COLO668 (cell line): Measurements from ENCODE around the gene GPRIN1.
"Not testable (repeated sequence)": the region's sequence is repeated elsewhere in the genome, so short reads cannot be mapped to it uniquely, and the experiment has no call there.

Experiments
- DNase-seq: peaks from one replicate; lab custom pipeline; 2025; ENCODE audit not compliant: unreplicated experiment; lab: John Stamatoyannopoulos, UW

GPRIN1 gene

DNA sequence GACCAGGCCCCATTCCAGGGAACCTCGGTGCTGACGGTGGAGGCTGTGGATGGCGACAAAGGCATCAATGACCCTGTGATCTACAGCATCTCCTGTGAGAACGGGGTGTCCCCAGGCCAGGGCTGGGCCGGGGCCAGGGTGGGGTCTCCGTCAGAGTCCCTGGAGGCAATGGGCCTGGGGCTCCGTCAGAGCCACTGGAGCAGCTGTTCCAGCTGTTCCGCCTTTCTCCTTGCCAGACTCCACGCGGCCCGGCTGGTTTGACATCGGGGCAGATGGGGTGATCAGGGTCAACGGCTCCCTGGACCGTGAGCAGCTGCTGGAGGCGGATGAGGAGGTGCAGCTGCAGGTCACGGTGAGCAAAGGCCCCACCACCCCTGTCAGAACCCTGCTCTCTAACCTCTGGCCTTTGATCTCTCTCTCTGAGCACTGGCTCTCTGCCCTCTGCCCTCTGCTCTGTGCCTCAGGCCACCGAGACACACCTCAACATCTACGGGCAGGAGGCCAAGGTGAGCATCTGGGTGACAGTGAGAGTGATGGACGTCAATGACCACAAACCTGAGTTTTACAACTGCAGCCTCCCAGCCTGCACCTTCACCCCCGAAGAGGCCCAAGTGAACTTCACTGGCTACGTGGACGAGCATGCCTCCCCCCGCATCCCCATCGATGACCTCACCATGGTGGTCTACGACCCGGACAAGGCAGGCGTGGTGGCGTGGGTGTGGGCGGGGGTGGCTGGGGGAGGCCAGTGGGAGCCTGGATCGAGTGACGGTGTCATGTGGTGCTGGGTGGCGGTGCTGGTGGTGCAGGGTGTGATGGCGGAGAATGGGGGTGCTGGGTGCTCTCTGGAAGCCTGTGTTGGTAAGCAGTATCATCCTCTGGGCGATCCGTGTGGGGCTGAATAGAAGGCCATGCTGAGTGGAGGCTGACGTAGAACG lies 34.2 kb downstream of the GPRIN1 start:
- DNase-seq, result no peak

DNA sequence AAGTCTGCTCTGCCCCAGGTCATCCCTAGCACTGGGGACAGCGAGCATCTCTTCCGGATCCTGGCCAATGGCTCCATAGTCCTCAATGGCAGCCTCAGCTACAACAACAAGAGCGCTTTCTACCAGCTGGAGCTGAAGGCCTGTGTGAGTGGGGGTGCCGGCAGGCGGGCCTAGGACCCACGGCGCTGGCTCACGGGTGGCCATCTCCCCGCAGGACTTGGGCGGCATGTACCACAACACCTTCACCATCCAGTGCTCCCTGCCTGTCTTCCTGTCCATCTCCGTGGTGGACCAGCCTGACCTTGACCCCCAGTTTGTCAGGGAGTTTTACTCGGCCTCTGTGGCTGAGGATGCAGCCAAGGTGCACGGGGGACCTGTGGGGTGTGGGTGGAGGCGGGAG lies 34.9 kb downstream of the GPRIN1 start:
- DNase-seq, result no peak

DNA sequence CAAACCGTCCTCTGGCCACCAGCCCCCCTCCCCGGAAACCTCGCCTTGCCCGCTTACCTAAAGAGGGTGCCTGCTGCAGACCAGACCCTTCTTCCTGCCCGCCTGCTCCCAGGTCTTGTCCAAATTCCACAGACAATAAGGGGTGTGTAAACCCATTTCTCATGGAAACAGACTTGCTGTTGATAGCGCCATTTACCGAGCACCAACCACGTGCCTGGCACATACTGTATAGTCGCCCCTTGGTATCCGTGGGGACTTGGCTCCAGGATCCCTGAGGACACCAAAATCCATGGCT lies 35.7 kb downstream of the GPRIN1 start:
- DNase-seq, result no peak

DNA sequence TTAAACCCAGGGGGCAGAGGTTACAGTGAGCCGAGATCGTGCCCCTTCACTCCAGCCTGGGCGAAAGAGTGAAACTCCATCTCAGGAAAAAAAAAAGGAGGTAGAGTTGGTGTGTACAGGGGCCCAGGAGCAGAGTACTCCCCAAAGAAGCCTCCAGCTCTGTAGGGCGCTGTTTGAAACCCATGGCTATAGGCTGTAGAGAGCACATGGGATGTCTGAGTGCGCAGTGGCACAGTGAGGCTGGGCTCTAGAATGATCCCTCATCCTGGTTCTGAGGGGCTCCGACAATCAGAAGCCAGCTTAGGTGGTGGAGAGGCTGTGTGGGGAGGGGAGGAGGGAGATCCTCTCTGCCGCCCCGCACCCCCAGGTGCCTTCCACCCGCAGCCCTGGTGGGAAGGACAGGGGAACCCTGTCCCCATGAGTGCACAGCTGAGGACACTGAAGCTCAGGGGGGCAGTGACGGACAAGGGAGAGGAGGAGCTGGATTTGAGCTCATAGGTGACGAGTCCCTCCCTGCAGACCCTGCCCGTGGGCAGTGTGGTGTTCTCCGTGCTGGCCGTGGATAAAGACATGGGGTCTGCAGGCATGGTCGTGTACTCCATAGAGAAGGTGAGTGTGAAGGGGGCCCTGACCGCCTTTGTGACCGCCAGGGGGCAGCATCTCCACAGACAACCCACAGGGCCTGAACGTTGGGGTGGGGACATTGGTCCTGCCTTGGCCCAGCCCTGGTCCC lies 36.2 kb downstream of the GPRIN1 start:
- DNase-seq, result peak; percentile 65

DNA sequence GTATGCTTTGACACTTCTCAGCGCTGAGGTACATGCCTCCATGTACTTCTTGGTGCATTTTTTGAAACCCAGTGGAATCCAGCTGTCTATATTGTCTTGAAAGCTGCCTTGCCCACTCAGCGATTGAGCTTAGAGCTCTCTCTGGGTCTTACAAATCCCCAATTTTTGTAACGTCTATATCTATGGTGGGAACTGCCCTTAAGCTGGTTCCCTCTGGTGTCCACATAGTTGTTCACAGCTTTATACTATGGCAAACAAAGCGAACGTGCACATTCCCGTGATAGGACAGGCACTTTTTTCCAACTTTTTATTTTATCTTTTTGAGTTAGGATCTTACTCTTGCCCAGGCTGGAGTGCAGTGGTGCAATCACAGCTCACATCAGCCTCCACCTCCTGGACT lies 39.9 kb downstream of the GPRIN1 start:
- no peak for DNase-seq

DNA sequence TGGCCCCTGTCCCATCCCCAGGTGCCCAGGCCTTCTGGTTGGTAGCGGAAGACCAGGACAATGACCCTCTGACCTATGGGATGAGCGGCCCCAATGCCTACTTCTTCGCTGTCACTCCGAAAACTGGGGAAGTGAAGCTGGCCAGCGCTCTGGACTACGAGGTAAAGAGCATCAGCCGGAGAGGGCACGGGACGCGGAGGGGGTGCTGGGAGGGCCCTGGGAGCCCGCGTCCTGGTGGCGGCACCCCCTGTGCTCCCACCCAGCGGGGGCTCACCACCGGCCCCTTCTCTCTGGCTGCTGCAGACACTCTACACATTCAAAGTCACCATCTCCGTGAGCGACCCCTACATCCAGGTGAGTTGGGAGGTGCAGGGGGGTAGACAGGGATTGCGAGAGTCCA lies 41.3 kb downstream of the GPRIN1 start:
- no peak for DNase-seq

DNA sequence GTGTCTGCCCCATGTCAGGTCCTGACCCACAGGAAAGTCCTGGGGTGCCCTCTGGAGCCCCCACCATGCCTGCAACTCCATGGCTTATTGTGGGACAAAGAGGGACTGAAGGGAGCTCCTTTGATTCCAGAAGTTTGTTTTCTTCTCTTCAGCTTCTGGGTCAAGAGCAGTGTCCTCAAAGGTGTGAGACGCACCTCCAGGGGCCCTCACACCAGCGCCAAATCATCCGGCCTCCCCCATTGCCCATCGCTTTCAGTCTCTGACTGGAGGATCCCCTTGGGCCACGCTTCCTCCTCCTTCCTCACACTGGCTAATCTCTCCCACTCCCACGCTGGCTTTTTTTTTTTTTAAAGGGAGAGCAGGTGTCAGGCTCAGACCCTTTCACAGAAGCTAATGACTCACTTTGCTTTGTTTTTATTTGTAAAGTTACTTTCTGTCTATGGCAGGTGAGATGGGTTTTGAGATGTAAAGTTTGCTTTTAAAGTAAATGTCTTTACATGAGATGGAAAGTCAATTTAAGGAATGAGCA lies 44.1 kb downstream of the GPRIN1 start:
- DNase-seq, result no peak

DNA sequence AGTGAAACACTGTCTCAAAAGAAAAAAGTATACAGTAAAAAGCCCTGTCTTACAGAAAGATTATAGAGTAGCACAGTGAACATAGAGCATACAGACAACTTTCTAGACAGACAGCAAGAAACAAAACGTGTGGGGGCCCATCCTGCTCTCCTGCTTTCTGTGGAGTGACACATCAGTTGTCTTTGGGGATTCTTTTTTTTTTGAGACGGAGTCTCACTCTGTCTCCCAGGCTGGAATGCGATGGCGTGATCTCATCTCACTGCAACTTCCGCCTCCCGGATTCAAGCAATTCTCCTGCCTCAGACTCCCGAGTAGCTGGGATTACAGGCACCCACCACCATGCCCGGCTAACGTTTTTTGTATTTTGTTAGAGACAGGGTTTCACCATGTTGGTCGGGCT lies 46.0 kb downstream of the GPRIN1 start:
- no peak for DNase-seq

DNA sequence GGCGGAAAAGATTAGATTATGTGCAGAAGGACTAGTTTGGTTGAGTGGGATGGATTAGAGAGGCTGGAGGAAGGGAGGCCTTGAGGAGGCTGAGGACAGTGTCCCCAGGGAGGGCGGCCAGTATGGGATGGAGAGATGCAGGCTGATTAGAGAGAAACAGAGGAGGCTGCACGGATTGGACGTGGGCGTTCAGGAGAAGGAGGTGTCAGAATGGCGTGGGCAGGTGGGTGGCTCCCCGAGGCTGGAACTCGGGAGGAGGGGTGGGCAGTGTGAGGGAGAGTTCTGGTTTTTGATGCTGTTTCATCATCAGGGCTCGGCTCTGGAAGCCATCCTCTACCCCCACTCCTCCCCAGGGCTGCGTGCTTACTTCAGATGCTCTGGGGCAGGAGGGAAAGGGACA lies 47.8 kb downstream of the GPRIN1 start:
- DNase-seq, result no peak

DNA sequence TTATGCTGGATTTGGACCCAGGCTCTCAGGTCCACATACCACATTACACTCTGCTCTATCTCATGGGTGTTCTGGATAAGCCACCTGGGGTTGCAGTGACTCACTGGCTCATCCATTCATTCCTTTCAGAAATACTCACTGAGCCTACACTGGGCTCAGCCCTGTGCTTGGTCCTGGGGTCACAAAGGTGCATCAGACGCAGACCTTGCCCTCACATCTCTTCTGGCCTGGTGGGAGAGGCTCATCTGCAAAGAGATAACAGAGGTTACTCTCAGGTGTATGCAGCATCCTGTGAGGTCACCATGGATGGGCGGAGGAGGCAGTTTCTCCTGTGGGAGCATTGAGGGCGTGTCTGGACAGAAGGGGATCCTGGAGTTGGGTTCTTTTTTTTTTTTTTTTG lies 48.7 kb downstream of the GPRIN1 start:
- no peak for DNase-seq

DNA sequence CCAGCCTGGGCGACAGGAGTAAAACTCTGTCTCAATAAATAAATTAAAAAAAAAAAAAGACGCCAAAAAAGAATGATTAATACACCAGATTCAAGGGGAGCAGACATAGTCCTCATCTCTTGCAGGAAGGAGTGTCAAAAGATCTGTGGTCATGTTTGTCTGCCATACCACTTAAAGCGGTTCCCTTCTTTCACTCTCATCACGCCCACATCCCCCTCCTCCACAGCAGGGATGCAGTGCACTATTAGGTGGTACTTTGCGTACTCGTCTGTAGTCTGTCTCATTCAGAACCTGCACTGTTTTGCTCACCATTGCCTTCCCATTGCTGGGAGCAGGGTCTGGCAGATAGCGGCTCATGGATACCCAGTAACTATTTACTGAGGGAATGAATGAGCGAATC lies 49.6 kb downstream of the GPRIN1 start:
- no peak for DNase-seq

DNA sequence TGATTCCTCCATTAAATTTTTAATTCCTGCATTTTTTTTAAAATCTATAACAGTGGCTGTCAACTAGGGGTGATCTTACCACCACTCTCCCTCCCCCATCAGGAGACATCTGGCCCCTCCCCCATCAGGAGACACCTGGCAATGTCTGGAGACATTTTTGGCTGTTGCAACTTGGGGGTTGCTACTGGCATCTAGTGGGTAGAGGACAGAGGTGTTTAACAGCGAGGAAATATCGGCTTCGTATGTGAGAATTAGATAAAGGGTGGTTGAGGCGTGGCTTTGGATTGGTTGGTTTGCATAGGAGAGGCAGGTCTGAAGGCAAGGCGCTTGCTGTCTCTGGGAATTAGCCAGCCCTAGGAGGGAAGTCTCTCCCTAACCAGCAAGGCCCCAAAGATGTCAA lies 50.3 kb downstream of the GPRIN1 start:
- no peak for DNase-seq

DNA sequence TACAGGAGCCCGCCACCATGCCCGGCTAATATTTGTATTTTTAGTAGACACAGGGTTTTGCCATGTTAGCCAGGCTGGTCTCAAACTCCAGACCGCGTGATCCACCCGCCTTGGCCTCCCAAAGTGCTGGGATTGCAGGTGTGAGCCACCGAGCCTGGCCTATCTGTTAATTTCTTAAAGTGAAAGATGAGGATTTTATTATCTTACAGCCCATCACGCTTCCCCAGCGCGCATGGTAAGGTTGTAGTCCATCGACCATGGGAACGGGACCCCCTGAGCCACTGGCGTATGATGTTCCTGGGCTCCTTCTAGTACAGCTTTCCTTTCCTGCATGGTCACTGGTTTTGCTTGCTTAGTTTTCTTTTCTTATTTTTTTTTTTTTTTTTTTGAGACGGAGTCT lies 52.1 kb downstream of the GPRIN1 start:
- no peak for DNase-seq

DNA sequence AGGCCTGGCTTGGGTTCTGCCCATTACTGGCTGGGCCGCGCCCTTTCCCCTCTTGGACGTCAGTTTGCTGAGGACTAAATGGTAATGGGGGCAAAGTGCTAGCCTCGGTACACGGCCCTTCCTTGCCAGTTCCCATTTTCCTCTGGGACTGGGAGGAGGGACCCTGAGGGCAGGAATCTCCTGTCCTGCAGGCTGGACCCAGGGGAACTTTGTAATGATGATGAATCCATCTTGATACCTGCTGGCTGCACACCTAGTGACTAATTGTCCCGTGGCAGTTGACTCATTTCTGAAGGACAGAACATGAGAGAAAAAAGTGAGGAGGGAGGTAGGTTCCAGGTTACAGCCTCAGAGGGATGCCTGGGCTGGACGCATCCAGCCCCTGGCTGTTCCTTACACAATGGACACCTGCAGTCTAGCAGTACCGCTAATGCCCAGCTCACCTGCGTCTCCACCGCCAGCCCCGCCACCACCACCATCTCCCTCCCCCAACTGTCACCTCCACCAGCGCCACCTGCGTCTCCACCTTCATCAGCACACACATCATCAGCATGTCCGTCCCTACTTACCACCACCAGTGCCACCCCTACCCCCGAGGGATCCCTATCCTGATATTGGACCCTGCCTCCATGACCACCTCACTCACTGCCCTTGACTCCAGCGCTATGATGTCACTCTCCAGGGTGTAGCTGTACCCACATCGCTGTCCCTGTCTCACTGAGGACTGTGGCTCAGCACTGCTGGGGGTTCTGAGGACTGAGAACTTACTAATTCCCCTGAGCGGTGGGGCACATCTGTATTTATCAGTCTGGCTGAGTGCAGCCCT lies 56.5 kb downstream of the GPRIN1 start:
- DNase-seq, result peak; percentile 44

DNA sequence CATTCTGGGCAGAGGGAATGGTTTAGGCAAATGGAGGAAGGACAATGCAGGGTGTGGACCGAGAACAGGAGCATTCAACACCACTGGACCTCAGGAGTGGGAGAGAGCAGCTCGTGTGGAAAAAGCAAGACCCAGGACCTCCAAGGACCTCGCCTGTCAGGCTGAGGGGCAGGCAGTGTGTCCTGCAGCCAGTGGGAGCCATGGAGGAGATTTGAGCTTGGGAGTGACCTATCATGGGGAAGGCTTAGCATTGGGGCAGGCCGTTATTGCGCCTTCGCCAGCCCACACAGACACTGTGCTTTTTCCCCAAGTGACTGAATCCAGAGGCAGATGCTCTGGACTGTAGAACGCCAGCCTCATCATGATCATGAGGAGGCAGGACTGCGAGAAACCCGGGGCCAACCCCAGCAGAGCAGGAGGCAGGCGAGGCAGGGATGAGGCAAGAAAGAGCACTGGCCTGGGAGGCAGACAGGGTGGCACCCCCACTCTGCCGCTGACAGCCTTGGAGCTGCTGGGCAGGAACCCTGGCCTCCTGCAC lies 57.6 kb downstream of the GPRIN1 start:
- DNase-seq, result no peak

DNA sequence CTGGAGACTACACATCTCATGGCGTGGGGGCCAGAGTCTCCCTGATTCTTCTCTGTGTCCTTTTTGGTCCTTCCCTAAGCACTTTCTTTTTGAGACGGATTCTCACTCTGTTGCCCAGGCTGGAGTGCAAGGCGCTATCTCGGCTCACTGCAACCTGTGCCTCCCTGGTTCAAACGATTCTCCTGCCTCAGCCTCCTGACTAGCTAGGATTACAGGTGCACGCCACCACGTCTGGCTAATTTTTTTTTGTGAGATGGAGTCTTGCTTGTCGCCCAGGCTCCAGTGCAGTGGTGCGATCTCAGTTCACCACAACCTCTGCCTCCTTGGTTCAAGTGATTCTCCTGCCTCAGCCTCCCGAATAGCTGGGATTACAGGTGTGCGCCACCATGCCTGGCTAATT lies 59.0 kb downstream of the GPRIN1 start:
- not testable (repeated sequence) for DNase-seq

DNA sequence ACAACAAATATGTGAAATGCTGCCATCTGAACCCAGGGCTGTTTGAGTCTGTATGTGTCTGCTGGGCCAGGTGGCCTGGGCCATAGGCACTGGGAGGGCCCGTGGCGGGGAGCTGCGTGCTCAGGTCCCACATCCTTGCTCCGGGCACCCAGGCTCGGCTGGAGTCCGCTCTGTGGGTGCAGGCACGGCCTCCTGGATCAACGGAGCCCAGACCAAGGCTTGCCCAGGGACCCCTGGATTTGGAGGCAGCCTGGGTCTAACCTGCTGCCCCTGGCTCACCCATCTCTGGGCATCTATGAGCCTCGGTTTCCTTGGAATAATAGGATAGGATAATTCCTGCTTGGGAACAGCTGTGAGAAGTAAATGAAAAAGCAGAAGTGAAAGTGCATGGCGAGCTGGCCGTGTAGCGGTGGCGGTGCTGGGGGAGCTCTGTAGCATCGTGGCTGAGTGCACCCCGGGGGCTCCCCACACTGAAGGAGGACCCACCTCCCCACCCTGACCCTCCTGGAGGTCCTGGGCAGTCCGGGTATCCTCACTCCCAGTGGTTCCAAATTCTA lies 59.6 kb downstream of the GPRIN1 start:
- DNase-seq, result no peak

DNA sequence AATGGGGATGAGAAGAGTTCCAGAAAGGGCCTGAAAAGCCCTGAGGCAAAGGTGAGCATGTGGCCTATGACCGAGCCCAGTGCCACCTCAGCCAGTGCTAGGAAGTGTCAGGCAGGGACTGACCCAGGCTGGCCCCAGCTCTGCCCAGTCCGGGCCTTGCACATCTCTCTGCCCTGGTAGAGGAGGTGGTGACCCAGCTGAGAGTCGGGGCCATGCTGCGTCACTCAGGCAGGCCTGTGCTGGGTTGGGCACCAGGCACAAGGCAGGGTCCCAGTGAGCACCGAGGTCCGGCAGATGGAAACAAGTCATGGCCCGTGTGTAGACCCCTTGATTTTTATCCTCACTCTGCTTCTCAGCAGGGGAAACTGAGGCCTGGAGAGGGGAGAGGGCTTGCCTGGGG lies 60.1 kb downstream of the GPRIN1 start:
- DNase-seq, result no peak

DNA sequence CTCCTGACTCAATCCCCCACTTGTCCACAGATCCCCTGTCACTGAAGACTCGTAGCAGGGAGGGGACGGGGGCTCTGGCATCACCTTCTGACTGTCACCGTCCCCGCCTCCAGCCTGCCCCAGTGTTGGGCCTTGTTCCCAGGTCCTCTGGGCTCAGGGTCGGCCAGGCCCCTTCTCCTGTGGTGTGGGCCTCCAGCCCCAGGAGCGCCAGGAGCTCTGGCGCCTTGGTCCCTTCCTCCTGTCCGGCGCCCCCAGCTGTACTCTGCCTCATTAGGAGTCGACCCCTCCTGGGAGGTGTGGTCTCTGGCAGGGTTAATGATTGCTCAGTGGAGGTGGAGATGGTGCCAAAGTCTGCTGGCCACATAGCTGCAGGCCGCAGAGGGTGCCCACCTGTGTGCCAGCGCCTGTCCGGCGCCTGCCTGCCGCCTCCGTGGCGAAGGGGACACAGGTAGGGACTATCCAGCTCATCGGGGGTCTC lies 61.0 kb downstream of the GPRIN1 start, which contains the start of gene CDHR2:
Gene CDHR2, plus strand, starts transcription at position 376 of the 478 bp plus-strand sequence. CDS start 16,011 bp downstream, outside the sequence.
- DNase-seq, result no peak

DNA sequence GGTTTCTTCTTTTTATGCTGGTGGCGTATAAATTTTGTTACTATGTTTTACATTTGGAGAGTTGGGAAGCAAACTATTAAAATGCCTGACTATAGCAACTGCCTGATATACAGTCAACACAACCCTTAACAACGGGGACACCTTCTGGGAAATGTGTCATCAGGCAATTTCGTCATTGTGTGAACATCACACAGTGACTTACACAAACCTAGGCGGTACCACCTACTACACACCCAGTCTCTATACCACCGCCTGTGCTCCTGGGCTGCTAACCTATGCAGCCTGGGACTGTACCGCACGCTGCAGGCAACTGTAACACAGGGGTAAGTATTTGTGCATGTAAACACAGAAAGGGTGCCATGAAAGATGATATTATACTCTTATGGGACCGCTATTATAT lies 62.2 kb downstream of the GPRIN1 start:
- DNase-seq, result peak; percentile 7
